Mammary epithelial cell (primary cell): ENCODE measurements around the gene RFPL2.

ENCODE experiments used
- EZH2 ChIP-seq: IDR thresholded peaks from 2 replicates; pipeline ENCODE4 v1.6.1; 2012; ENCODE audit warnings: low read length, inconsistent platforms, borderline replicate concordance
- TF ChIP-seq, protein P1 (sequence below), 2 donors: IDR thresholded peaks in 1 of 2; conservative IDR thresholded peaks in 1 of 2; 2 replicates each; pipeline ENCODE4 v1.5.1; 2011 to 2012; ENCODE audit warnings: inconsistent platforms in 2 of 2, low read length in 2 of 2, mild to moderate bottlenecking in 2 of 2, control low read depth in 1 of 2, low read depth in 1 of 2; ENCODE audit not compliant: insufficient read depth in 1 of 2; ENCODE audit errors: extremely low read depth in 1 of 2

DNA sequence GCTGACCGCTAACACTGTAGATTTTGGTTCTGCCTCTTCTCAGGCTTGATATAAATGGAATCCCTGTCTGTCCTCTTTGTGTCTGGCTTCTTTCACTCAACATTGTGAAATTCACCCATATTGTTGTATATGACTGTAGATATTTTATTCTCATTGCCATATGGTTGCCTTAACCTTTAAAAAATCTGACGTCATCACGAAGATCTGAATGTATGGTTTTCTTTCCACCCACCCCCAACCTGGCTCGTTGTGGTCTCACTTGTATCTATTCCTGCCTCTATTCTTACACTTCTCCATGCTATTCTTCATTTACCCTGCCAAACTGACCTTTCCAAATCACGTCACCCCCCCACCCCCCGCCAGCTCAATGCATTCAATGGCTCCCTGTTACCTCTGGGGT lies 23.8 kb downstream of the RFPL2 start:
- TF ChIP-seq EZH2: no peak
- TF ChIP-seq, protein P1, sequence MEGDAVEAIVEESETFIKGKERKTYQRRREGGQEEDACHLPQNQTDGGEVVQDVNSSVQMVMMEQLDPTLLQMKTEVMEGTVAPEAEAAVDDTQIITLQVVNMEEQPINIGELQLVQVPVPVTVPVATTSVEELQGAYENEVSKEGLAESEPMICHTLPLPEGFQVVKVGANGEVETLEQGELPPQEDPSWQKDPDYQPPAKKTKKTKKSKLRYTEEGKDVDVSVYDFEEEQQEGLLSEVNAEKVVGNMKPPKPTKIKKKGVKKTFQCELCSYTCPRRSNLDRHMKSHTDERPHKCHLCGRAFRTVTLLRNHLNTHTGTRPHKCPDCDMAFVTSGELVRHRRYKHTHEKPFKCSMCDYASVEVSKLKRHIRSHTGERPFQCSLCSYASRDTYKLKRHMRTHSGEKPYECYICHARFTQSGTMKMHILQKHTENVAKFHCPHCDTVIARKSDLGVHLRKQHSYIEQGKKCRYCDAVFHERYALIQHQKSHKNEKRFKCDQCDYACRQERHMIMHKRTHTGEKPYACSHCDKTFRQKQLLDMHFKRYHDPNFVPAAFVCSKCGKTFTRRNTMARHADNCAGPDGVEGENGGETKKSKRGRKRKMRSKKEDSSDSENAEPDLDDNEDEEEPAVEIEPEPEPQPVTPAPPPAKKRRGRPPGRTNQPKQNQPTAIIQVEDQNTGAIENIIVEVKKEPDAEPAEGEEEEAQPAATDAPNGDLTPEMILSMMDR (conservative IDR thresholded peaks at IDR 0.05 in 1 of 2, IDR thresholded peaks at IDR 0.05 in 1 of 2; ENCODE audit: extremely low read depth in 1 of 2, insufficient read depth in 1 of 2, low read depth in 1 of 2, low read length in 2 of 2): no peak
